COLO668 (cell line): Measurements from ENCODE around the gene ASPM.
"Not testable (repeated sequence)": the region's sequence is repeated elsewhere in the genome, so short reads cannot be mapped to it uniquely, and the experiment has no call there.

Source experiments
- DNase-seq: peaks from one replicate; lab custom pipeline; 2025; ENCODE audit not compliant: unreplicated experiment; lab: John Stamatoyannopoulos, UW

Gene ASPM

GRCh38 chr1:197092491-197093023 is 53.9 kb downstream of the ASPM start:
- DNase-seq = no peak

DNA sequence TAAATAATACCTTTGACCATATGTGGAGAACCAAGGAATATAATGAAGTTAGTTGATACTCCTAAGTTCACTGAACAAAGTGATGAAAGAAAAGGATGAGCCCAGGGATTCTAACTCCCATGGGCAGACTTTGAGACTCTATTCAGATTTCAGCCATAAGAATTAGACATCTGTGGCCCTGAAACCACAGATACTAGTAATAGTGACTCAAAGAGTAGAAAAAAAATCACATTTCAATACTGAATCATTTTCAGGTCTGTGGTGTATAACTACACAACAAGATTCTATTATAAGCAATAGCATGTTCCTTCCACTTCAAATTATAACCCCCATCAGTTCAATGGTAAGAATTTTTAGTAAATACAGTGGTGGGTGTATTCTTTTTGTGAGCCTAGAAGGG is 63.0 kb downstream of the ASPM start:
- no peak for DNase-seq

GRCh38 chr1:197081117-197081753 is 65.2 kb downstream of the ASPM start:
- no peak for DNase-seq

DNA sequence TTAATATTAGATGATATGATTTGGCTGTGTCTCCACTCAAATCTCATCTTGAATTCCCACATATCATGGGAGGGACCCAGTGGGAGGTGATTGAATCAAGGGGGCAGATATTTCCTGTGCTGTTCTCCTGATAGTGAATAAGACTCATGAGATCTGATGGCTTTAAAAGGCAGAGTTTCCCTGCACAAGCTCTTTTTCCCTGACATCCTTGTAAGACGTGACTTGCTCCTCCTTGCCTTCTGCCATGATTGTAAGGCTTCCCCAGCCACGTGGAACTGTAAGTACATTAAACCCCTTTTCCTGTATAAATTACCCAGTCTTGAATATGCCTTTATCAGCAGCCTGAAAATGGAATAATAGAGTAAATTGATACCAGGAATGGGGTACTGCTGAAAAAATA is 66.1 kb downstream of the ASPM start:
- DNase-seq = no peak

- DNase-seq = no peak
Observed at GRCh38 chr1:197076585-197076984, 69.9 kb downstream of the ASPM start.

DNA sequence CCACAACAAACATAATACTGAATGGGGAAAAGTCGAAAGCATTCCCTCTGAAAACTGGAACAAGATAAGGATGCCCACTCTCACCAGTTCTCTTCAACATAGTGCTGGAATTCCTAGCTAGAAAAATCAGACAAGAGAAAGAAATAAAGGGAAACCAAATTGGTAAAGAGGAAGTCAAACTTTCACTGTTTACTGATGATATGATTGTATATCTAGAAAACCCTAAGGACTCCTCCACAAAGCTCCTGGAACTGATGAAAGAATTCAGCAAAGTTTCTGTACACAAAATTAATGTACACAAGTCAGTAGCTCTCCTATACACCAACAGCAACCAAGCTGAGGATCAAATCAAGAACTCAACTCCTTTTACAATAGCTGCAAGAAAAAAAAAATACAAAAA is 72.5 kb downstream of the ASPM start:
- DNase-seq = no peak

GRCh38 chr1:197067457-197067818 is 79.0 kb downstream of the ASPM start:
- DNase-seq = no peak

GRCh38 chr1:197066719-197067456 is 79.6 kb downstream of the ASPM start, which contains the start of gene F13B:
TSS of gene F13B (minus strand) at chr1:197067260. CDS start at chr1:197067223, 37 bp downstream.
- DNase-seq = no peak

- no peak for DNase-seq
Observed at GRCh38 chr1:197066277-197066676, 80.2 kb downstream of the ASPM start.

- DNase-seq = no peak
Observed at GRCh38 chr1:197065559-197065958, 80.9 kb downstream of the ASPM start.

GRCh38 chr1:197063212-197063611 is 83.3 kb downstream of the ASPM start:
- no peak for DNase-seq

GRCh38 chr1:197062692-197063091 is 83.8 kb downstream of the ASPM start:
- DNase-seq = no peak

- DNase-seq = no peak
Observed at GRCh38 chr1:197049100-197049499, 97.4 kb downstream of the ASPM start.

GRCh38 chr1:197042676-197043341 is 103.7 kb downstream of the ASPM start:
- no peak for DNase-seq

DNA sequence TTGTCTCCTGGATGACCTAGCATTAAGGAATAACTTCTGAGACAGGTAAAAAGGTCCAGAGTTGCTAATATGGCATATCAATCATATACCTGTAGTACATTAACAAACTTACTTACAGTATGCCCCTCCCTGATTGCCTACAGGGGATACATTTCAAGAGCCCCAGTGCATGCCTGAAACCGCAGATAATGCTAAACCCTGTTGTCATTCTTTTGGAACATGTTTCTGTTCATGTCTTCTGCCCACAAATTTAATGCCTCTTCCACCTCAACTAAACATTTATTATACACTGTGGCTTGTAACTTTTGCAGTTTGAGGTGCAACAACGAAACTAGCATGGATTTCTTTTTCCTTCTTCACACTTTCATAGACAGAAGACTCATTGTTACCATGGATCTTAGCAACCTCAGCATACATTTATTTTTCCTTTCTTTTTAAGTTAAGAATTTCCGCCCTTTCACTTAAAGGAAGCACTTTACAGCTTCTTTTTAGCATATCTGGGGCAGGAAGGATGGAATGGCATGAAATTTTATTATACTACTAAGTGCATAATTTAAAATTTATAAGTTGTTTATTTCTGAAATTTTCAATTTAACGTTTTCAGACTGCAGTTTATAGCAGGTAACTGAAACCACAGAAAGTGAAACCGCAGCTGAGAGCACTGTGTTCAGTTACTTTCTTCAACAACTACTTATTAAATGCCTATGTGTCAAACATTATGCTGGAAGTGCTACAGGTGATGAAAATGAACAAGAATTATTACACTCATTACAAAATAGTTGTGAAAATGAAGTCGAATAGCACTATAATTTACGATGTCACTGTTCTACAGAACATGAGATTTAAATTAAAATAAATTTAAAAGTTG is 104.7 kb downstream of the ASPM start:
- no peak for DNase-seq

GRCh38 chr1:197036861-197037260 is 109.6 kb downstream of the ASPM start:
- DNase-seq = no peak

- not testable (repeated sequence) for DNase-seq
Observed at GRCh38 chr1:197034631-197035339, 111.7 kb downstream of the ASPM start.
